Measurements from ENCODE around the gene PFDN1. TPM values are rescaled to one million over a fixed set of nuclear protein-coding genes. Genes with fewer than 3 reads are reported as not detected.

PFDN1 gene
- total RNA-seq, 2 experiments from 2014 or later, result 67.0 TPM

GRCh38 chr5:140232731-140233130 lies 70.2 kb downstream of the PFDN1 start:
- CTCF ChIA-PET, result no interaction called here

DNA sequence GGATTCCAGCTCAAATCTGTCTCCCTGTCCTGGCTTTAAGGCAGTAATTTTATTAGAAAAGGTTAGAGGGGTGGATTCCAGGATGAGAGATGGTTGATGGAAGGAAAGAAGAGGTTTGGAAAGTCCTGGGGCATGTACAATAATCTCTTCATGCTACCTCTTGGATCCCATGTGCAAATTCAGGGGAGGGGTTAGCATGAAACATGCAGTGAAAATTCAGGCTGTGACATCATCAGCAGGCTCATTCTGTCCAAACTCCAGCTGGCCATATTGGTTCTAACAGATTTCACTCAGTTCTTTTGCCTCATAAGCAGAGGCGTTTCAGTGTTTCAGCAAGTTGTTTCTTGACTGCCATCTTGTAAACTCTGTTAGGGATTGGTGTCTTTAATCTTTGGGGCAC lies 72.5 kb downstream of the PFDN1 start:
- ChIA-PET CTCF (interaction anchor here (1.4 to 2.0 kb wide), 2 partner anchors 9 to 14 kb away, joined by 3 to 8 read pairs; no protein-coding TSS in a partner anchor), POLR2A (interaction anchor here (0.6 kb wide), 1 partner anchor 435 kb away, joined by 3 read pairs; the partner anchor contains the start of gene PSD2)

More at GRCh38 chr5:140232731-140233130, 70.2 kb downstream of the PFDN1 start:
- POLR2A ChIA-PET, result no interaction called here

GRCh38 chr5:140228364-140228837 lies 74.5 kb downstream of the PFDN1 start:
- ChIA-PET CTCF (no interaction called here), POLR2A (no interaction called here)

DNA sequence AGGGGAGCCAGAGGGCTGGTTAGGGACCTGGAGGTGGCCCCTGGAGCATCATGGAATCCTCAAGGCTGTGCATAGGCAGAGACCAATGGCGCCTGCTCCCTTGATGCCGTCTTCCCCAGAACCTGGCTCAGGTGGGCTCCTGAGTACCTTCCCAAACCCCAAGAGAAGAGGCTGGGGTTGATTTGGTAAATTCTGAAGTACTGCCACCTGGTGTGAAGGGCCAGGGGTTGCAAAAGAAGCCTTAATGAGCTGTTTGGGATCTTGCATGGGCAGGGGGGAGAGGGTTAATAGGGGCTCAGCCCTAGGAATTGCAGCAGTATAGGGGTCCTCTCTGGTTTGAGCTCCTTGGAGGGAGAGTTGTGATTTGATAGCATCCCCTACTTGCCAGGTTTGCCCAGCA lies 75.9 kb downstream of the PFDN1 start:
- CTCF ChIA-PET, result no interaction called here
- POLR2A ChIA-PET, result no interaction called here

DNA sequence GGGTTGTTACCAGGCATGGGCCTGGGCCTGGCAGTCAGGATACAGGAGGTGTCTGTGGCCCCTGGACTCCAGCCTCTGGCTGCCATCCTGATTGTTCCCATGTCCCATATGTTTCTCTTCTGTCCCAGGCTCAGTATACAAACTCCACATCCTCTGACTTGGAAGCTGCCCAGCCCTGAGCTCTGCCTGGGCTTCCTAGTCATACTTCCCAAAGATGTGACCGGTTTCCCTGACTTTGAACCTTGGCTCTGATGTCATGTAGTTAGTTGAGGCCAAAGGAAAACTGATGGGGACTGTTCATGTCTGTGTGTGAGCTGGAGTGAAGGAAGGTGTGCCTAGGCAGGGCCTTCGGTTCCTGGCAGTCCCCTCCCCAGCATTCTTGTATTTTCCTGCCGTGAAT lies 77.5 kb downstream of the PFDN1 start:
- ChIA-PET POLR2A (no interaction called here), CTCF (no interaction called here)

DNA sequence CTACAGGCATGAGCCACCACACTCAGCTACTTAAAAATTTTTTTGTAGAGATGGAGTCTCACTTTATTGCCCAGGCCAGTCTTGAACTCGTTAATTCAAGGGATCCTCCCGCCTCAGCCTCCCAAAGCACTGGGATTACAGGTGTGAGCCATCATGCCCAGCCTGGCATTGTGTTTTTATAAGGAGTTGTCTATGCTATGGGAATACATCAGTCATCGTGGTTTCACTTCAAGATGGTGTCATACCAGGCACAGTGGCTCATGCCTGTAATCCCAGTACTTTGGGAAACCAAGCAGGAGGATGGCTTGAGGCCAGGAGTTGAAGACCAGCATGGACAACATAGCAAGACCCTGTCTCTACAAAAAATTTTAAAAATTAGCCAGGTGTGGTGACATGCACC lies 78.2 kb downstream of the PFDN1 start:
- CTCF ChIA-PET, result interaction anchor here (0.6 kb wide), 1 partner anchor 298 kb away, joined by 3 read pairs; no protein-coding TSS in a partner anchor

GRCh38 chr5:140223567-140223966 lies 79.3 kb downstream of the PFDN1 start:
- POLR2A ChIA-PET, result no interaction called here
- CTCF ChIA-PET, result interaction anchor here (0.5 kb wide), 1 partner anchor 145 kb away, joined by 3 read pairs; no protein-coding TSS in a partner anchor

More for the DNA sequence above, 78.2 kb downstream of the PFDN1 start:
- POLR2A ChIA-PET, result no interaction called here

DNA sequence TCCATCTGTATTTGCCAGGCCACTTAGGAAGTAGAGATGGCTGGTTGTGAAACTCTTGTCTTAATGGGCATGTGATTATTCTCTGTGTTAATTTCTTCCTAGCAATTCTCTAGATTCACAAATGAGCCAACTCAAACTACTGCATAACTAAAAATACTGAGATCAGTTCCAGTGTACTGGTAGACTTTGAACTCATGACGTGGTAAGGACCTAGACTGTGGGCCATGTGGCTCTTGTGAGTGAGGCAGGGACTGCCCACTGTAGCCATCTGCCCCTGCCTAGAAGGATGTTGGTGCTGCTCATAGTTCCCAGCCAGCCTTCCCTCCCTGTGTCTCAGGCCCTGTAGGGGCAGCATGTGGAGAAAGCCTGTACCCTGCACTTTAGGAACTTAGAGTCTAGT lies 80.5 kb downstream of the PFDN1 start:
- POLR2A ChIA-PET, result no interaction called here
- CTCF ChIA-PET, result interaction anchor here (1.2 kb wide), 1 partner anchor 22 kb away, joined by 4 read pairs; no protein-coding TSS in a partner anchor

GRCh38 chr5:140221697-140222223 lies 81.1 kb downstream of the PFDN1 start:
- POLR2A ChIA-PET, result no interaction called here
- CTCF ChIA-PET, result interaction anchor here (1.2 kb wide), 1 partner anchor 23 kb away, joined by 4 read pairs; no protein-coding TSS in a partner anchor

- ChIA-PET CTCF (no interaction called here), POLR2A (no interaction called here)
These were observed 82.2 kb downstream of the PFDN1 start for GRCh38 chr5:140220698-140221064.

DNA sequence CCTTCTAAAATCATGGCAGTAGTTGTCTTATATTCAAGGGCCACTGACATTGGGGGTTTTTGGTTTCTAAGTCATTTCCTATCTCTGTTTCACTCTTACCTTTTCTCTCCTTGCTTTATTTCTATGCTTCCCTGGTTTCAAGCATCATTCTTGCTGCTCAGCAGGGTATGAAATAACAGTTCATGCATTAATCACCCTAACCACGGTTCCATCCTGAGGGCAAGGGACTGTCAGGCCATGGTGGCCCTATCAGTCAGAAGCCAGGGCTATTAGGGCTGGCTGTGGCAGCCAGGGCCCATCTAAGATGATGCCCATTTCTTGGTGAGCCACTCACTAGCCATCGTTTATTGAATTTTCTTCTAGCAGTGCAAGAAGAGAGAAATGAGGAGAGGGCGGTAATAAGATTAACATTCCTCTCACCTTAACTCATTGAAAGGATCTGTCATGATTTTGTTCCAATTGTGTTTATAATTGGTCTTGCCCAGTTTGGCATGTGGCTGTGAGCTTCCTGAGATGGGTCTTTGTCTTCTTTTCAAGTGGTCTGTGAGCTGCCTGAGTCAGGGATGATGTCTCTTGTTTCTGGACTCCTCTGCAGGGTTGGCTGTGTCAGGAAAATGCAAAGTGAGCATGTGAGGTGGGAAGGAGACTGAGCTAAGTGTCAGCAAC lies 82.7 kb downstream of the PFDN1 start:
- ChIA-PET POLR2A (no interaction called here), CTCF (no interaction called here)

DNA sequence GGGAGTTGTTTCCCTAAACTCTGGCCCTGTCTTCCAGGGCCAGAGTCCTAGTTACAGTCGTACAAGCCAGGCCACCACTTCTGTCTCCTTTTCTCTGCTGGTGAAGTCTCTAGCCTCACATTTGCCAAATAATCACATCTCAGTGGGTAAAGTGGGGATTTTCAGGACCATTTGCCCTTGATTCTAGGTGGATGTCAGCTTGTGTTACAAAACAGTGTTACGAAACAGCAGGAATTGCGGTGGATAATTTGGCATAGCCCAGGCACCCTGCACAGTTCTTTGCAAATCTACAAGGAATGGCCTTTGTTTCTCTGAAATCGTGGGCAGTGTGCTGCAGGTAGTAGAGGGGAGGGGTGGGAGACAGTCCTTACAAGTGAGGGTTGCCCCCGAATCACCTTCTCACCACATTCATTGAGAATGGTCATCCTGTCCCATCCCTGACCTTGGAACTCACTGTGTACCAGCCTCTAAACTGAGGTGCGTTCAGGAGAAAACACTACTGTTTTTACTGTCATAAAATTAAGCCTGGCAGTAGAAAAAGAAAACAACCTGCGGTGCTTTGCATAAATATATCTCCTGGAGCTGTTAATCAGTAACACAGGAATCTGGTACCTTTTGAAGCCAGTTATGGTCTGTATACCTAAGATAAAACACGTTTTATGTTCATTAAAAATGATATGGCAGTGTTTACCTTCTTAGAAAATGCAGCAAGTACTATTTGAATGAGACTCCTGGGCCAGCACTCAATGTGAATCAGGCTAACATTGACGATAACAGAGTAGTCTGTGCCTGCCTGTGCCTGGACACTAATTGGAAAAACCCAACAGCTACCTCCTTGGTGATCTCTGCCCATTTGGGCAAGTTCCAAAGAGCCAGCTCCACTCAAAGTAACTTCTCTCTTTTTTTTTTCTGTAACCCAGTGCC lies 83.6 kb downstream of the PFDN1 start:
- POLR2A ChIA-PET, result no interaction called here
- CTCF ChIA-PET, result no interaction called here

- ChIA-PET POLR2A (interaction anchor here (0.7 kb wide), 1 partner anchor 245 kb away, joined by 4 read pairs; no protein-coding TSS in a partner anchor), CTCF (interaction anchor here (1.3 kb wide), 1 partner anchor 146 kb away, joined by 3 read pairs; no protein-coding TSS in a partner anchor)
These were observed 85.4 kb downstream of the PFDN1 start for GRCh38 chr5:140217299-140218026.

- POLR2A ChIA-PET, result interaction anchor here (0.6 to 0.7 kb wide), 2 partner anchors 28 to 244 kb away, joined by 4 to 6 read pairs; no protein-coding TSS in a partner anchor
- CTCF ChIA-PET, result no interaction called here
These were observed 86.3 kb downstream of the PFDN1 start for GRCh38 chr5:140216478-140217074.

DNA sequence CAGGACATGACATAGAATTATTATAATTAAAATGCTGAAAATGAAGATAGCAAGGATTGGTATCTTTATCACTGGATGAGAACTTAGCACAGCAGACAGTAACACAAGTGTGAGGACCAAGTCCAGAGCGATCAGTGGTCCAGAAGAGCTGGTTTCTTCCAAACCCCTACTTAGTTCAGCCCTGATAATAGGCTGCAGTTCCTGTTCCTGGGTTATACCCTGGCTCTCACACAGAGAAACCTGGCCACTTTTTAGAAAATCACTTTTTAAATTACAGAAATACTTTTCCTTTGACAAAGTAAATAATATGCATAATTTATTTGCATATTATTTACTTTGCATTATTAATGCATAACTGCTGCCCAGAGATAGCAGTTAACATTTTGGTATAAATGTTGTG lies 87.6 kb downstream of the PFDN1 start:
- ChIA-PET POLR2A (no interaction called here), CTCF (interaction anchor here (0.5 kb wide), 1 partner anchor 135 kb away, joined by 3 read pairs; no protein-coding TSS in a partner anchor)

GRCh38 chr5:140214831-140215230 lies 88.1 kb downstream of the PFDN1 start:
- POLR2A ChIA-PET, result no interaction called here
- CTCF ChIA-PET, result interaction anchor here (0.5 to 0.6 kb wide), 3 partner anchors 135 to 1507 kb away, joined by 3 read pairs; no protein-coding TSS in a partner anchor

DNA sequence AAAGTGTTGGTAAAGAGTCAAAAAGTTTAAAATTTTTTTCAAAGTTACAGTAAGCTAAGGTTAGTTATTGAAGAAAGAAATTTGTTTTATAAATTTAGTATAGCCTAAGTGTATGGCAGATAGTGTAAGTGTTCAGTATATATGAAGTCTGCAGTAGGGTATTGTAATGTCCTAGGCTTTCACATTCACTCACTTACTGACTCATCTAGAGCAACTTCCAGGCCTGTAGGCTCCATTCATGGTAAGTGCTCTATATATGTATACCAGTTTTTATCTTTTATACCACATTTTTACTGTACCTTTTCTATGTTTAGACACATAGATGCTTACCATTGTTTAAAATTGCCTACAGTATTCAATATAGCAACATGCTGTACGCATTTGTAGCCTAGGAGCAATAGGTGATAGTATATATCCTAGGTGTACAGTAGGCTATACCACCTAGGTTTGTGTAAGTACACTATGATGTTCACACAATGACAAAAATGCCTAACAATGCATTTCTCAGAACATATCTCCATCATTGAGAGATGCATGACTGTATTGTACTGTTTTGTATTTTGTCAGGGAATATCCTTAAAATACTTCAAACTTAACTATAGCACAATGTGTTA lies 89.4 kb downstream of the PFDN1 start:
- CTCF ChIA-PET, result interaction anchor here (0.7 kb wide), 2 partner anchors 36 to 42 kb away, joined by 3 to 4 read pairs; no protein-coding TSS in a partner anchor
- POLR2A ChIA-PET, result no interaction called here

DNA sequence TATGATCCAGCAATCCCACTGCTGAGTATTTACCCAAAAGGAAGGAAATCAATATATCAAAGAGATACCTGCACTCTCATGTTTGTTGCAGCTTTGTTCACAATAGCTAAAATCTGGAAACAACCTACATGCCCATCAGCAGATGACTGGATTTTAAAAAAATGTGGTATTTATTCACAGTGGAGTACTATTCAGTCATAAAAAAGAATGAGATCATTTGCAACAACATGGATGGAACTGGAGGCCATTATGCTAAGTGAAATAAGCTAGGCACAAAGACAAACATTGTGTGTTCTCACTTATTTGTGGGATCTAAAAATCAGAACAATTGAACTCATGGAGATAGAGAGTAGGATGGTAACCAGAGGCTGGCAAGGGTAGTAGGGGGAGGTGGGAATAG lies 94.8 kb downstream of the PFDN1 start:
- CTCF ChIA-PET, result no interaction called here
- POLR2A ChIA-PET, result no interaction called here
